ENCODE results near the gene ZNF112.

The ZNF112 gene

DNA sequence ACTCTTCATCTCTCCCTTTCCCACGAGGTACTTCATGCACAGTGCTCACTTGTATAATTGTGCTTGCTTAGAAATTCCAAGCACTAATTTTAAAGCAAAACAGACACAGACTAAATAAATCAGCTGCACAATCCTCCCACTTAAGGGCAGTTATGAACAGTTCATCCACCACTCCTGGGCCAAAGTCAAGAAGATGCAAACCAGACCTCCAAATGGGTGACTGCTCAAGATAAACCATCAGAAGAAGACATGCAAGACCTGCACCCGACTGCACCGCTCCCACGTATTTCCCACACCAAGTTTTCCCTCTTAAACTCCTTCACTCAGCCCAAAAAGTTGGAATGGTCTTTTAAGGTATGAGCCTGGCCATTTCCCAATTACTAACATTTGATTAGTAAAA lies 71.5 kb downstream of the ZNF112 start:
- FAIRE-seq = no peak
- DNase-seq (ENCODE audit: insufficient read length, low spot score) = no peak

DNA sequence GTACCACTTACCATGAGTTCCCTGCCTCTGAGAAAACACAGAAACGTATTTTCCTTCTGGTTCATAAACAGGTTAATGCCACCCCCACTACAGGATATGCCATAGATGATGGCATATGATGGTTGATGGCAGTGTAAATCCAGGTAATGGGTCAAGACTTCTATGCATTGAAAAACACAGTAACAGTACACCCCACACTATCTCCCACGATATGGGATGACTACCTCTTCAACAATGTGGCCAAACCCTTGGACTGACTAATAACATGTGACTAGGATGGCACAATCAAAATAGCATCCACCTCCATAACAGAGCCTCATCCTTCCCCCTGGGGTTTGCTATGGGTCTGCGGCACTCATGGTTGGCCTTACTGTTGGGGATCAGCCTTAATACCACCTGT lies 73.6 kb downstream of the ZNF112 start:
- FAIRE-seq = no peak

DNA sequence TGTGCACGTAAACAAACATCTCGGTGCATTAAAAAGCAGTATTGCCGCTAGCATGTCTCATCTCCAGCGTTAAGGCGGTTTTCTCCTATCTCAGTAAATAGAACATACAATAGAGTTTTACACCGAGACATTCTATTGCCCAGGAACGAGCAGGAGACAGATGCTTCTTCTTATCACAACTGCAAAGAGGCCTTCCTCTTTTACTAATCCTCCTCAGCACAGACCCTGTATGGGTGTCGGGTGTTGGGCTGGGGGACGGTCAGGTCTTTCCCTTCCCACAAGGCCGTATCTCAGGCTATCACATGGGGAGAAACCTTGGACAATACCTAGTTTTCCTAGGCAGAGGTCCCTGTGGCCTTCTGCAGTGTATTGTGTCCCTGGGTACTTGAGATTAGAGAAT lies 75.6 kb downstream of the ZNF112 start:
- DNase-seq (ENCODE audit: insufficient read length, low spot score) (no peak), FAIRE-seq (no peak)

More for the DNA sequence above, 73.6 kb downstream of the ZNF112 start:
- no peak for DNase-seq (ENCODE audit: insufficient read length, low spot score)

DNA sequence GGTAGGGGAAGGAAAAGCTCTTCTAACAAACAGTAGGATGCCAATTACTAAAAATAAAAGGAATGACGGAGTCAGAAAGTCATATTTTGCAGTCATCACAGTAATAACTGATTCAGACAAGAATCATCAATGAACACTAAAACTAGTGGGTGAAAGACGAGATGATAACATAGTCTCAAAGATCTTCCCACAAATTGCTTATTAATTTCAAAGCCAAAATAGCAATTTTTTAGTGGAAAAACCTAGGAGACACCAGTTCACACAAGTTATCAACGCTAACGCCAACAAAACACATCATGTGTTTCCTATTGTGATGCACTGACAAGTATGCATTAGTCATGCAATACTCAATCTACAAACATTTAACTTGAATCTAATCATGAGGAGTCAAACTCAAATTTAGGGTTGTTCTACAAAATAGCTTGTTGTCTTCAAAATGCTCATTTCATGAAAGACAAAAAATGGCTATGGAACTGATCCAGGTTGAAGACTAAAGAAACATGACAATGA lies 78.2 kb downstream of the ZNF112 start:
- DNase-seq (ENCODE audit: insufficient read length, low spot score) = no peak
- no peak for FAIRE-seq

DNA sequence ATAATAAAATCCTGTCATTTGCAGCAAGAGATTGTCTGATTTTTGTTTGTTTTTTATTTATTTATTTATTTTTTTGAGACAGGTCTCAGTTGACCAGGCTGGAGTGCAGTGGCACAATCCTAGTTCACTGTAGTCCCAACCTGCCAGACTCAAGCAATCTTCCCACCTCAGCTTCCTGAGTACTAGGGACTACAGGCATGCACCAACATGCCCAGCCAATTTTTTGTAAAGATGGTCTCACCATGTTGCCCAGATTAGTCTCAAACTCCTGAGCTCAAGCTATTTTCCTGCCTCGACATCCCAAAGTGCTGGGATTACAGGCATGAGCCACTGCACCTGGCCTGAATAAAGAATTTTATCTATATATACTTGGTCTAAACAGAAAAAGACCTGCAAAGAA lies 79.1 kb downstream of the ZNF112 start:
- DNase-seq (ENCODE audit: insufficient read length, low spot score) (no peak), FAIRE-seq (no peak)

All from GM19239 (cell line).